HepG2 (cell line): ENCODE results near the gene TXNL4B. TPM values are rescaled to one million over a fixed set of nuclear protein-coding genes. Genes with fewer than 3 reads are reported as not detected.

Experiments
- ATAC-seq: fragments of 200-7000 bp; cut with Tn5 transposase; 3 replicates; pipeline ENCODE4 v1.9.1; 2020; ENCODE audit warnings: mild to moderate bottlenecking, moderate library complexity
- BruUV-seq: library from RNA; stranded (reverse); fragments of 400-500 nt; replicated peaks from 2 replicates; lab custom pipeline; 2021; lab: Mats Ljungman, UMichigan
- CTCF ChIA-PET: fragments of 300-600 bp; formaldehyde crosslinking; extraction: SDS; loops from one replicate; lab custom pipeline; 2021; ENCODE audit warnings: low total read pairs, inconsistent platforms, low intra/inter-chr PET ratio; lab: Yijun Ruan, JAX
- POLR2A ChIA-PET: fragments of 350-600 bp; sonication (Branson Sonifier 250); formaldehyde crosslinking; loops from one replicate; lab custom pipeline; 2020; ENCODE audit warnings: antibody characterized with exemption, inconsistent platforms; lab: Yijun Ruan, JAX
- DNase-seq: peaks from one replicate; pipeline ENCODE4 v3.0.0-alpha.2; 2015; ENCODE audit warnings: low spot score
- FAIRE-seq: peaks from 3 replicates; lab custom pipeline; 2011; peaks lifted over from hg19 to GRCh38; lab: Jason Lieb, UNC
- H2AFZ ChIP-seq: one replicate; pipeline ENCODE4 v1.6.1; 2011; ENCODE audit warnings: low read length, inconsistent platforms
- H3K27ac ChIP-seq: fragments of 300-600 bp; 3 replicates; pipeline ENCODE4 v1.8.0; 2011; ENCODE audit warnings: mixed run types, mild to moderate bottlenecking, mixed read lengths, low read length, inconsistent platforms; ENCODE audit not compliant: insufficient read depth; ENCODE audit errors: extremely low read length
- H3K27me3 ChIP-seq, 2 experiments: fragments of 200-600 bp in 1 of 2; 2 replicates in 1 of 2; 3 replicates in 1 of 2; pipeline versions ENCODE4 v1.6.0 to v1.8.0; 2011; ENCODE audit warnings: low read length in 2 of 2, mild to moderate bottlenecking in 2 of 2, moderate library complexity in 2 of 2, inconsistent platforms in 1 of 2; ENCODE audit not compliant: insufficient read depth in 2 of 2, control insufficient read depth in 1 of 2
- H3K36me3 ChIP-seq, 2 experiments: fragments of 200-600 bp in 1 of 2; replicated peaks in 1 of 2; 2 replicates in 1 of 2; 3 replicates in 1 of 2; pipeline versions ENCODE4 v1.5.1 to v1.8.0; 2011; ENCODE audit warnings: low read length in 2 of 2, inconsistent platforms in 1 of 2; ENCODE audit not compliant: insufficient read depth in 2 of 2, control insufficient read depth in 1 of 2
- H3K4me1 ChIP-seq: 2 replicates; pipeline ENCODE4 v1.5.1; 2012; ENCODE audit warnings: low read length, inconsistent platforms; ENCODE audit not compliant: insufficient read depth
- H3K4me2 ChIP-seq: 2 replicates; pipeline ENCODE4 v1.6.0; 2011; ENCODE audit warnings: low read depth, low read length, inconsistent platforms
- H3K4me3 ChIP-seq, 3 experiments: fragments of 200-600 bp in 1 of 3; sonication (generic), shearing (Covaris generic) in 1 of 3; replicated peaks in 1 of 3; 2 replicates each; pipeline ENCODE4 v1.5.1; 2011 to 2016; ENCODE audit warnings: low read length in 3 of 3, inconsistent platforms in 2 of 3, low read depth in 2 of 3, mild to moderate bottlenecking in 2 of 3, control low read depth in 1 of 3, mixed read lengths in 1 of 3; ENCODE audit not compliant: insufficient read depth in 1 of 3
- H3K79me2 ChIP-seq: one replicate; pipeline ENCODE4 v1.6.1; 2011; ENCODE audit warnings: low read length, inconsistent platforms; ENCODE audit not compliant: insufficient read depth
- H3K9ac ChIP-seq: 2 replicates; pipeline ENCODE4 v1.6.0; 2011; ENCODE audit warnings: mild to moderate bottlenecking, low read depth, low read length, inconsistent platforms; ENCODE audit not compliant: insufficient read depth
- H3K9me3 ChIP-seq: 2 replicates; pipeline ENCODE4 v1.5.1; 2012; ENCODE audit warnings: mild to moderate bottlenecking, low read length
- H4K20me1 ChIP-seq: 2 replicates; pipeline ENCODE4 v1.6.0; 2011; ENCODE audit warnings: inconsistent platforms, mild to moderate bottlenecking, low read length, moderate library complexity; ENCODE audit not compliant: insufficient read depth
- AGO2 ChIP-seq: fragments of 200-400 bp; formaldehyde crosslinking; optimal IDR thresholded peaks from 2 replicates; pipeline ENCODE3; 2017; ENCODE audit warnings: mild to moderate bottlenecking, low read depth, low read length, moderate library complexity
- MAFG ChIP-seq: sonication (generic); formaldehyde crosslinking; IDR thresholded peaks from 2 replicates; pipeline ENCODE4 v1.5.1; 2020; ENCODE audit warnings: mild to moderate bottlenecking, missing genetic modification reagents
- POLR2AphosphoS2 ChIP-seq: IDR thresholded peaks from 2 replicates; pipeline ENCODE4 v1.6.1; 2011; ENCODE audit warnings: low read depth, low read length, improper control_type of control experiment
- ZNF343 ChIP-seq: sonication (generic); formaldehyde crosslinking; IDR thresholded peaks from 2 replicates; pipeline ENCODE4 v1.4.0; 2020; ENCODE audit warnings: mild to moderate bottlenecking, missing genetic modification reagents
- ZNF891 ChIP-seq: sonication (generic); formaldehyde crosslinking; IDR thresholded peaks from 2 replicates; pipeline ENCODE4 v1.5.0; 2020; ENCODE audit warnings: mild to moderate bottlenecking, missing genetic modification reagents
- WGBS: methylation state at CpG from one replicate; pipeline ENCODE4 v1.1.6; 2017; ENCODE audit warnings: low lambda C conversion rate; 5-methylcytosine and 5-hydroxymethylcytosine counted together
- in situ Hi-C: cut with HindIII; loops from 2 replicates; pipeline ENCODE4 v1.10.0; 2017; ENCODE audit warnings: low pct_unique_long_range_greater_than_20kb; ENCODE audit not compliant: extremely low pct_ligation_motif_present
- intact Hi-C: fragments of 100-400 bp; cut with micrococcal nuclease; formaldehyde crosslinking; loops from one replicate; pipeline ENCODE4 v1.10.0; 2022; ENCODE audit not compliant: unreplicated experiment
- polyA plus RNA-seq, 8 experiments: library from polyadenylated mRNA; depleted of rRNA in 3 of 8; stranded (reverse) in 7 of 8; unstranded in 1 of 8; fragments of >200 nt; fragmentation: Illumina TruSeq in 4 of 8; extraction: Trizol in 4 of 8; gene quantifications; 2 replicates each; pipeline versions ENCODE4 v1.2.1 to v1.2.3, GENCODE V29; 2011 to 2016; ENCODE audit warnings: low read depth in 4 of 8, missing spikeins in 1 of 8, mixed read lengths in 1 of 8; ENCODE audit not compliant: insufficient read depth in 1 of 8
- total RNA-seq, 5 experiments: library from RNA; depleted of rRNA; stranded (reverse); fragments of >200 nt; fragmentation: Illumina TruSeq; extraction: Trizol; gene quantifications; 2 replicates each; pipeline ENCODE4 v1.2.3, GENCODE V29; 2016; ENCODE audit warnings: low read depth in 1 of 5

The TXNL4B gene
- total and polyA plus RNA-seq, 2 of the 13 experiments (the other 11 are each of a cell fraction or from before 2014, with no cell fraction given) = 17.4 to 18.3 TPM

GRCh38 chr16:72111657-72112451 lies 18.4 kb upstream of the TXNL4B start:
- in situ Hi-C loops = no loop called here
- Histone ChIP-seq H3K4me1 (no peaks in the 10 kb centered on the region), H3K27me3 (no peaks in the 10 kb centered on the region), H4K20me1 (no peaks in the 10 kb centered on the region), H3K27ac (no peak overlapping the region), H3K36me3 (peaks cover 52 to 62% of the 10 kb centered on the region in 2 experiments), H3K4me3 (no peak overlapping the region), H2AFZ (no peak overlapping the region), H3K9me3 (no peaks in the 10 kb centered on the region), H3K79me2 (no peaks in the 10 kb centered on the region), H3K4me2 (no peak overlapping the region), H3K9ac (no peak overlapping the region)
- BruUV-seq = no TSS peak
- 97% methylated on average over 17 of the region's 19 CpGs for WGBS
- FAIRE-seq = no peak
- ATAC-seq = peak; percentile 7; the same call in 1 of the 3 replicates
- TF ChIP-seq ZNF343 (CRISPR knock-in tag) (no peak), POLR2AphosphoS2 (peak; percentile 66; the same call in 1 of the 2 replicates)
- POLR2A ChIA-PET = no interaction called here
- CTCF ChIA-PET = no interaction called here
- intact Hi-C loops = no loop called here
- DNase-seq = no peak

- no peaks in the 10 kb centered on the region for H3K9me3 ChIP-seq
- peaks cover 56 to 71% of the 10 kb centered on the region in 2 experiments for H3K36me3 ChIP-seq
- intact Hi-C loops = no loop called here
- WGBS = 97% methylated on average over 20 of the region's 23 CpGs
- POLR2A ChIA-PET = no interaction called here
- no peak for DNase-seq
- in situ Hi-C loops = no loop called here
- H3K27me3 ChIP-seq = no peaks in the 10 kb centered on the region
- no peaks in the 10 kb centered on the region for H4K20me1 ChIP-seq
- no peak overlapping the region for H3K9ac ChIP-seq
- TF ChIP-seq MAFG (CRISPR knock-in tag) = no peak
- peak; percentile 78 for TF ChIP-seq AGO2
- peak; percentile 48; the same call in 1 of the 2 replicates for TF ChIP-seq ZNF891 (CRISPR knock-in tag)
- TF ChIP-seq, all 625 proteins: peak for 2
- FAIRE-seq = no peak
- no peak overlapping the region for H3K27ac ChIP-seq
- no peak for ATAC-seq
- CTCF ChIA-PET = no interaction called here
- H3K4me3 ChIP-seq = no peak overlapping the region
- H3K4me1 ChIP-seq = no peaks in the 10 kb centered on the region
- BruUV-seq = no TSS peak
- no peak overlapping the region for H2AFZ ChIP-seq
- no peaks in the 10 kb centered on the region for H3K79me2 ChIP-seq
- no peak overlapping the region for H3K4me2 ChIP-seq
Observed at GRCh38 chr16:72110662-72111615, 17.5 kb upstream of the TXNL4B start.
